HG02642 (cell line): Measurements from ENCODE around the gene EEF2.

Experiments used
- ATAC-seq: cut with Tn5 transposase; IDR thresholded peaks from one replicate; pipeline ENCODE4 v1.9.1; 2021; ENCODE audit warnings: mild to moderate bottlenecking; ENCODE audit not compliant: unreplicated experiment, poor library complexity

EEF2 gene

GRCh38 chr19:3986260-3987041, 1.2 kb upstream of the EEF2 start:
- no peak for ATAC-seq

GRCh38 chr19:3985643-3986259, 488 bp upstream of the EEF2 start:
- ATAC-seq, result no peak

DNA sequence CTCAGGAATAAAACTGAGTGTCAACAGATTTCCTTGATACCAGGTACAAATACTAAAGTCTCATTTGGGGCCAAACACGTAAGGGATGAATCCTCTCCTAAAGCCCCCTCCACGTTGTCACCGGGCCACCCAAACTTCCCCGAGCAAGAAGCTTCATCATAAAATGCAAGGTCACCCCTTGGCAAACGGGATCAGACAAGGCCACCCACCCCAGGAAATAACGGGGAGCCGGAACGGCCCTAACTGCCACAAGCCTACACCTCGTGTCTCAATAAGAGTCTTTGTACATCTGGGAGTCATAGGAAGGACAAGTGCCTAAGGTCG, 717 bp downstream of the EEF2 start:
- ATAC-seq, result no peak

GRCh38 chr19:3983936-3984583, 1.2 kb downstream of the EEF2 start:
- ATAC-seq, result no peak

DNA sequence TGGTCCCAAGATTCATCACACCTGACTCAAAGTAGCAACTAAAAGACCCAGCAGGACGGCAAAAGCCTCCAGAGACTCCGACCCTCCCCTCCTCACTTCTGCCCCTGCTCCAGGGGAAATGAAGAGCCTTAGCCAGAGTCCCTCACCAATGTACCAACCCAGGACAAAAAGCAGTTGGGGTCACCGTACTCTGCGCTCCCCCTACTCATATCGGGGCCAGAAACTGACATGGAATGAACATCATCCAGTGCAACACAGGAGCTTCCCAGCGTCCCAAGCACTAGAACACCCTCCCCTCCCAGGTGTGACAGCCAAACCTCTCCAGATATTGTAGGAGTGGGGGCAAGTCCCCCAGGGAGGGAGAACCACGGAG, 1.7 kb downstream of the EEF2 start:
- no peak for ATAC-seq

GRCh38 chr19:3982701-3983541, 2.3 kb downstream of the EEF2 start:
- ATAC-seq, result no peak

DNA sequence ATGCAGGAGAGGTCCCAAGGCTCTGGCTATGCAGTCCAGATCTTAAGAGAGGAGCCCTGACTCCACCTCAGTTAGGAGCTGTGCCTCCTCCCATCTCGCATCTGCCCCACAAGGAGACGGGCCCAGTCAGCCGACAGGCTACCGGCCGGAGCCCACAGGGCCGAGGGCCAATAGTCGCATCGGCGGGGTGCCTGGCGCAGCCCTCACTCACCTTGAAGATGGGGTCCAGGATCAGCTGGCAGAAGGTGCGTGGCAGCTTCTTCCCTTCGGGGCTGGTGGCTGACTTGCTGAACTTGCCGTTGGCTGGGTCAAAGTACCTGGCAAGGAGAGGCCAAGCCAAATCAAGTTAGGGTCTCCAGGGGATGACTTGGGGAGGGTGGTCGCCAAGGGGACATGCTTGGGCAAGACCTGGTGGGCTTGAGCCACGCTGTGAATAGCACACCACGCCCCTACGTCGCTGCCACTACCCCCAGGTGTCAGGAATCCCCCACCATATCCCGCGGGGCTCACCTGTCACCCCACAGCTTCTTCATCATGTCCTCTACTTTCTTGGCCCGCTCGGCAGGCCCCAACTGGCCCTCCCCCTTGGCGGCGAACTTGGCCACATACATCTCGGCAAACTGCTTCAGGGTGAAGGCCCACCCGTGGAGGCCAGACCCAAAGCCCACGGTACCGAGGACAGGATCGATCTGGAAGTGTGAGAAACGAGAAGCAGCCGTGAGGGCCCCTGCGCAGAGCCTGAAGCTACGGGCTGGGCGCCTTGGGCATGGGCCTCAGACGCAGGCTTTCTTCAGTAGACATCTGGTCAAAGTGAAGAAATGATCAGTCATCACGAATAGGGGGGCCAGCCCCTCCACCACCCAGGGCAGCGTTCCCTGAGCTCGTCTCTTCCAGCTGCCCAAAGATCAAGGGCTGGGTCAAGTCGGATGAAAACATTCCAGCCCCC, 3.3 kb downstream of the EEF2 start:
- no peak for ATAC-seq

DNA sequence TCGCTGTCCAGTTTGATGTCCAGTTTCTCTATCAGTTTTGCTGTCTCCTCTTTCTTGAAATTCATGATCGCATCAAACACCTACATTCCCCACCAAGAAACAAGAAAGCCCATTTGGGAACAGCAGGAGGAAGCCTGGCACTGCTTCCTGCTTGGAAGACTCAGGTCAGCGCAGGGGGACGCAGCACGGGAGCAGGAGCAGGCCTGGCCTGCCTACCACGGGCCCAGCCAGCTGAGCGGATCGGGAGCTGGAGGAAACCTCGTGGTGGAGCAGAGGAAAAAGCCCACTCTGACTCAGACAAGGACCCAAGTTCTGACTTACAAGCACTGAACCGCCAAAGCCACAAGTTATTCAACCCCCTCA, 3.9 kb downstream of the EEF2 start:
- no peak for ATAC-seq

DNA sequence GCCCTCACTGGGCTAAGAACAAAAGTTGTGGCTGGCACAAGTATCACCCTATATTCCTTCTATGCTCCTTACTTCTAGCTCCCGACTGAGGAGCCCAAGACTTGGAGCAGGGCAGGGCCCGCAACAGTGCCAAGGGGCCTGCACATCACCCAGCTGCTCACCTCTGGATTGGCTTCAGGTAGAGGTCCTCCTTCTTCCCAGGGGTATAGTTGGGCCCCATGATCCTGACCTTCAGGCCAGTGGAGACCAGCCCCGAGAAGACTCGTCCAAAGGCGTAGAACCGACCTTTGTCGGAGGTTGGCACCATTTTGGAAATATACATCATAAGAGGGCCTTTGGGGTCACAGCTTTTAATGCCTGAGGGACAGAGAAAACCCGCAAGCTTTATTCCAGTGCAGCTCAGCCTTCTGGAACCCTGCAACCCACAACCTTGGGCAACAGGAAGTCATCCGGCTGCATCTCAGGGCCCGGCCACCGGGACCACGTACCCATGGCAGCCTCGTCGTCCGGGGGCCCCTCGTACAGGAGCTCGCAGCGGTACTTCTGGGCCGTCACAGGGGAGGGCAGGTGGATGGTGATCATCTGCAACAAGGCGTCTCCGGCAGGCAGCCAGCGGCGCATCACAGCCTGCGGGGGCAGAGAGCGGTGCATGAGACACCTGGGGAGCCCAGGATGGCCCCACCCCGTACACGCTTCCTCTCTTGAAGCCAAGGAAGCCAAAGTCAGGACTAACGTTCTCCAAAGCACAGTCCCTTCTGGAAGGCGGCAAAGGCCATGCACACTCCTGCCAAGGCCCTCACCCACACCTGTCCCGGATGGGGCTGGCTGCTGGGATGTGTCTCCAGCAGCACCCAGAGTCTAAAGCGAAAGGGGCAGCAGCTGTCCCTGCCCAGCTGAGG, 4.7 kb downstream of the EEF2 start:
- no peak for ATAC-seq

DNA sequence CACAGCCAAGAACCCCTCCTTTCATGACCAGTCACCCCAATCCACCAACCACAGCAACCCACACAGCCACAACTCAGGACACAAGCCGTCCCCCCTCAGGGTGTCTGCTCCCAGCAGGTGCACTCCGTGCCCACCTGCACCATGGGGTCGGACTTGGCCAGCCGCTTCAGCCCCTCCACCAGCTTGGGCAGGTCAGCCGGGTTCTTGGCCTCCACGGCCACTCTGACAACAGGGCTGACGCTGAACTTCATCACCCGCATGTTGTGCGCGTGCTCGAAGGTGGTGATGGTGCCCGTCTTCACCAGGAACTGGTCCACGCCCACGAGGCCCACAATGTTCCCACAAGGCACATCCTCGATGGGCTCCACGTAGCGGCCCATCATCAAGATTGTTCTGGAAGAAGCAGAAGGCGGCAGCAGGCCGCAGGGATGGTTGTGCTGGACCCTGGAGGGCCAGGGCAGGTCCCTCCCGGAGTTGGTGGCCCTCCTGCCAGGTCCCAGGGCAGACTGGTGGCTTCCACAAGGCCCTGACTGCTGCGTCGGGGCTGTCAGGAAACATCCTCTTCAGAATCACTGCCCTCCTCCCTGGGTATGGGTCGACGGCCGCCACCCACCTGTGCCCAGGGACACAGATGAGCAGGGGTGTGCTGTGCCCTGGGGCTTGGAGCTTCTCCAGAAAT, 5.5 kb downstream of the EEF2 start:
- ATAC-seq, result no peak

GRCh38 chr19:3979289-3979673, 6.0 kb downstream of the EEF2 start:
- ATAC-seq, result no peak

DNA sequence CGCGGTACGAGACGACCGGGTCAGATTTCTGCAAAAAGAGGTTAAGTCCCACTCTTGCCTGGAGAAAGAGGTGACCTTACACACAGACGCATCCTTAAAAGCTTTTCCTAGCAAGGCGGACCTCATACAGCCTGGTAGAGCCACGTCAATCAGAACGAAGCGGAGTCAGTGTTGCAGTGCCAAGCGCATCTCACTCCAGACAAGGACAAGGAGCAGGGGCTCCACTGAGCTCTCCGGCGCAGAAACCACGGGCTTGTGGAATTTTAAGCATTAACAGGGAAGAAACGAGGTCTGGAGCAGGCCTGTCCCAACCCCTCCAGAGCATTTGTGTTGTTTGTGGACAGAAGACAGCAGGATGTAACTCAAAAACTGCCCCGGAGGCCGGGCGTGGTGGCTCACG, 7.1 kb downstream of the EEF2 start:
- no peak for ATAC-seq

- ATAC-seq, result no peak
Measured at GRCh38 chr19:3977242-3978143, 7.8 kb downstream of the EEF2 start.

DNA sequence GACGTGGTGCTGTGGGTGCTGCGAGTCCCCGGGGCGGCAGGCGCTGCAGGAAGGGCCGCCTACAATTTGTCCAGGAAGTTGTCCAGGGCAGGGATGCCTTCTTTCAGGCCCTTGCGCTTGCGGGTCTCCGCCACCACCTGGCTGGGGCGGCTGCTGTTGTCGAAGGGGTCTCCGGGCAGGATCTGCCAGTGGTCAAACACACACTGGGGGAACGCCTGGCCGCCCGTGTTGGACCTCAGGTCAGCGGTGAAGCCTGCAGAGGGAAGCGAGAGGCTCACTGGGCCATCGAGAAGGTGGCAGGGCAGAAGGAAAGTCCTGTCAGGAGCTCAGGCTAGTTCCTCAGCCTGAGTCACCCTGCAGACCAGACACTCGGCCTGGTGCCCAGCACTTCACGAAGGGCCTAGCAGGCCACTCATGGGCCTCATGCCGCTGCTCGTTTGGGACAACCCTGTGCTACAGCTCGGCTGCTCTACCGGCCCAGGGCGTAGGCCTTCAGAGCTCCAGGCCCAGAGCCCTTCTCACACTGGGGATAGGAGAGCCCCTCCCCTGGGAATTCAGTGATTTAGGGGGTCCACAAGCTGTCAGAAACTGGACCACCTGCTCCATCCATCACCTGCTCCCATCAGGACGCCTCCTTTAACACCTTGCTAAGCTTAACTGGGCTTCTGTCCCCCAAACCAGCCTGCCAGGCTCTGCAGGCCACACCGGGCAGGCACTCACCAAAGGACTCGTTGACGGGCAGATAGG, 8.6 kb downstream of the EEF2 start:
- no peak for ATAC-seq

GRCh38 chr19:3975637-3976087, 9.6 kb downstream of the EEF2 start:
- no peak for ATAC-seq

- no peak for ATAC-seq
Measured at GRCh38 chr19:3975144-3975543, 10.1 kb downstream of the EEF2 start.
